K562 (cell line): ENCODE data around the gene RRAD. TPM values are rescaled to one million over a fixed set of nuclear protein-coding genes. Genes with fewer than 3 reads are reported as not detected.

ENCODE experiments used
- ATAC-seq: fragments of 200-7000 bp; cut with Tn5 transposase; 3 replicates; pipeline ENCODE4 v1.9.1; 2020; ENCODE audit warnings: moderate library complexity
- BruUV-seq: library from RNA; stranded (reverse); fragments of 400-500 nt; replicated peaks from 2 replicates; lab custom pipeline; 2021; lab: Mats Ljungman, UMichigan
- CTCF ChIA-PET: fragments of 300-600 bp; formaldehyde crosslinking; extraction: SDS; loops from one replicate; lab custom pipeline; 2021; ENCODE audit warnings: low intra/inter-chr PET ratio; lab: Yijun Ruan, JAX
- POLR2A ChIA-PET: fragments of 300-600, 350-650 bp; sonication (Branson Sonifier 250); formaldehyde crosslinking; extraction: SDS; loops from one replicate; lab custom pipeline; 2021; ENCODE audit warnings: antibody characterized with exemption, inconsistent platforms; lab: Yijun Ruan, JAX
- DNase-seq, 4 experiments: peaks; one replicate each; pipeline versions ENCODE4 v3.0.0 to v3.0.0-alpha.2; 2011 to 2018; ENCODE audit warnings: low spot score in 3 of 4, mixed read lengths in 3 of 4; ENCODE audit errors: extremely low read depth in 1 of 4
- FAIRE-seq: peaks from 2 replicates; lab custom pipeline; 2011; peaks lifted over from hg19 to GRCh38; lab: Jason Lieb, UNC
- H2AFZ ChIP-seq: 2 replicates; pipeline ENCODE4 v1.6.0; 2011; ENCODE audit warnings: low read depth, low read length, control low read depth, inconsistent platforms
- H3K27ac ChIP-seq: fragments of 200-600 bp; 3 replicates; pipeline ENCODE4 v1.8.0; 2011; ENCODE audit warnings: low read depth, mild to moderate bottlenecking, control low read depth, inconsistent platforms, low read length, moderate library complexity, mixed read lengths; ENCODE audit errors: extremely low read depth
- H3K27me3 ChIP-seq, 2 experiments: fragments of 300-600 bp in 1 of 2; 2 replicates in 1 of 2; 3 replicates in 1 of 2; pipeline versions ENCODE4 v1.6.0 to v1.8.0; 2011; ENCODE audit warnings: inconsistent platforms in 2 of 2, low read length in 2 of 2, mild to moderate bottlenecking in 1 of 2, mixed read lengths in 1 of 2, moderate library complexity in 1 of 2; ENCODE audit not compliant: control insufficient read depth in 2 of 2, insufficient read depth in 2 of 2
- H3K36me3 ChIP-seq: fragments of 300-600 bp; 3 replicates; pipeline ENCODE4 v1.8.0; 2011; ENCODE audit warnings: mild to moderate bottlenecking, low read length, inconsistent platforms; ENCODE audit not compliant: control insufficient read depth, insufficient read depth
- H3K4me1 ChIP-seq, 2 experiments: fragments of 200-600 bp in 1 of 2; replicated peaks in 1 of 2; 2 replicates in 1 of 2; 3 replicates in 1 of 2; pipeline versions ENCODE4 v1.5.1 to v1.8.0; 2011; ENCODE audit warnings: inconsistent platforms in 2 of 2, low read length in 2 of 2, mild to moderate bottlenecking in 1 of 2, mixed read lengths in 1 of 2, moderate library complexity in 1 of 2; ENCODE audit not compliant: control insufficient read depth in 2 of 2, insufficient read depth in 2 of 2
- H3K4me2 ChIP-seq: 2 replicates; pipeline ENCODE4 v1.6.1; 2011; ENCODE audit warnings: low read length, control low read depth, inconsistent platforms, mixed read lengths; ENCODE audit not compliant: insufficient read depth
- H3K4me3 ChIP-seq: fragments of 200-600 bp; sonication (generic), shearing (Covaris generic); 2 replicates; pipeline ENCODE4 v1.5.1; 2016; ENCODE audit warnings: control low read depth, inconsistent platforms
- H3K79me2 ChIP-seq: fragments of 200-600 bp; 3 replicates; pipeline ENCODE4 v1.8.0; 2011; ENCODE audit warnings: low read length, inconsistent platforms; ENCODE audit not compliant: control insufficient read depth, insufficient read depth
- H3K9ac ChIP-seq, 2 experiments: 2 replicates each; pipeline versions ENCODE4 v1.6.0 to v1.6.1; 2011; ENCODE audit warnings: low read depth in 2 of 2, low read length in 2 of 2, control low read depth in 1 of 2, inconsistent platforms in 1 of 2, mild to moderate bottlenecking in 1 of 2, mixed read lengths in 1 of 2; ENCODE audit not compliant: insufficient read depth in 1 of 2
- H3K9me1 ChIP-seq: one replicate; pipeline ENCODE4 v1.6.0; 2011; ENCODE audit warnings: inconsistent platforms, mild to moderate bottlenecking, low read length, moderate library complexity; ENCODE audit not compliant: control insufficient read depth, insufficient read depth
- H3K9me3 ChIP-seq: replicated peaks from 2 replicates; pipeline ENCODE4 v1.5.1; 2011; ENCODE audit warnings: low read depth, low read length, inconsistent platforms; ENCODE audit not compliant: control insufficient read depth, insufficient read depth
- H4K20me1 ChIP-seq: replicated peaks from 2 replicates; pipeline ENCODE4 v1.6.1; 2011; ENCODE audit warnings: low read length, inconsistent platforms, mixed read lengths; ENCODE audit not compliant: control insufficient read depth, insufficient read depth
- ARHGAP35 ChIP-seq: fragments of 450-650 bp; IDR thresholded peaks from 2 replicates; pipeline ENCODE4 v1.6.1; 2018; ENCODE audit not compliant: partially characterized antibody
- BCOR ChIP-seq: fragments of 450-650 bp; IDR thresholded peaks from 2 replicates; pipeline ENCODE4 v1.6.1; 2016
- FIP1L1 ChIP-seq: fragments of 200-400 bp; formaldehyde crosslinking; IDR thresholded peaks from 2 replicates; pipeline ENCODE4 v1.6.1; 2018; ENCODE audit warnings: mild to moderate bottlenecking, low read depth, low read length; ENCODE audit not compliant: poor library complexity, severe bottlenecking
- KDM5B ChIP-seq: fragments of 200-600 bp; sonication (generic); IDR thresholded peaks from 2 replicates; pipeline ENCODE4 v1.6.1; 2012; ENCODE audit warnings: low read depth, mild to moderate bottlenecking, moderate library complexity, low read length, control low read depth, inconsistent platforms; ENCODE audit not compliant: insufficient replicate concordance
- MIER1 ChIP-seq: fragments of 450-650 bp; IDR thresholded peaks from 2 replicates; pipeline ENCODE4 v1.6.1; 2016; ENCODE audit warnings: antibody characterized with exemption, mild to moderate bottlenecking, low read depth
- MLLT1 ChIP-seq, 2 experiments: fragments of 450-650 bp; IDR thresholded peaks; 2 replicates each; pipeline ENCODE4 v1.6.1; 2016
- SIN3A ChIP-seq, 2 experiments: fragments of 150-350 bp in 1 of 2; IDR thresholded peaks; 2 replicates each; pipeline ENCODE4 v1.6.1; 2011 to 2016; ENCODE audit warnings: borderline replicate concordance in 2 of 2, low read depth in 2 of 2, low read length in 2 of 2, mild to moderate bottlenecking in 2 of 2, moderate library complexity in 2 of 2; ENCODE audit not compliant: control insufficient read depth in 1 of 2
- SRSF3 ChIP-seq: fragments of 200-400 bp; formaldehyde crosslinking; IDR thresholded peaks from 2 replicates; pipeline ENCODE4 v1.6.1; 2016; ENCODE audit warnings: mild to moderate bottlenecking, low read length, moderate library complexity; ENCODE audit not compliant: insufficient read depth
- TSHZ1 ChIP-seq: fragments of 250-450 bp; sonication (Bioruptor Pico); IDR thresholded peaks from 2 replicates; pipeline ENCODE4 v1.4.0; 2020; ENCODE audit warnings: mild to moderate bottlenecking, moderate library complexity
- YY1 ChIP-seq, 3 experiments: IDR thresholded peaks; 2 replicates each; pipeline ENCODE4 v1.6.1; 2011; ENCODE audit warnings: low read length in 2 of 3, mild to moderate bottlenecking in 2 of 3, moderate library complexity in 2 of 3, borderline replicate concordance in 1 of 3, control low read depth in 1 of 3, low read depth in 1 of 3; ENCODE audit not compliant: insufficient read depth in 3 of 3, insufficient replicate concordance in 2 of 3, control insufficient read depth in 1 of 3, insufficient read length in 1 of 3; ENCODE audit errors: extremely low read depth in 1 of 3
- ZHX1 ChIP-seq: fragments of 150-350 bp; conservative IDR thresholded peaks from 2 replicates; pipeline ENCODE4 v1.6.1; 2014; ENCODE audit warnings: low read length
- WGBS: fragments of 100-300 bp; shearing (Covaris generic); methylation state at CpG from one replicate; pipeline ENCODE4 v1.1.6; 2016; ENCODE audit warnings: low coverage, mixed read lengths; ENCODE audit not compliant: insufficient coverage; ENCODE audit errors: missing lambda C conversion rate; 5-methylcytosine and 5-hydroxymethylcytosine counted together
- in situ Hi-C: fragments of 300-500 bp; cut with MboI; formaldehyde crosslinking; loops from 4 replicates; pipeline ENCODE4 v1.15.0; 2018; ENCODE audit warnings: inconsistent platforms, mixed read lengths
- intact Hi-C: fragments of 100-400 bp; cut with micrococcal nuclease; formaldehyde crosslinking; loops from 2 replicates; pipeline ENCODE4 v1.14.2; 2022
- polyA plus RNA-seq, 8 experiments: library from polyadenylated mRNA; depleted of rRNA in 4 of 8; stranded (reverse) in 5 of 8; unstranded in 3 of 8; fragments of >200 nt; fragmentation: Nextera tagmentation in 2 of 8; fragmentation: Illumina TruSeq in 1 of 8; extraction: Ambion mirVana in 2 of 8; extraction: Trizol in 1 of 8; gene quantifications; 2 replicates each; pipeline versions ENCODE4 v1.2.1 to v1.2.3, GENCODE V29; 2011 to 2014; ENCODE audit warnings: inconsistent platforms in 1 of 8, missing spikeins in 1 of 8
- total RNA-seq, 7 experiments: library from RNA; depleted of rRNA in 6 of 7; stranded (reverse); fragments of >200 nt in 6 of 7; fragmentation: Illumina TruSeq in 2 of 7; extraction: Trizol in 2 of 7; gene quantifications; 2 replicates each; pipeline versions ENCODE4 v1.2.1 to v1.2.3, GENCODE V29; 2011 to 2021; ENCODE audit warnings: low replicate concordance in 1 of 7

Gene RRAD
- total and polyA plus RNA-seq, 9 of the 15 experiments (the other 6 are each of a cell fraction or from before 2014, with no cell fraction given): 0.09 to 0.20 (median 0.13) TPM; not detected in 5

- no peak for TF ChIP-seq ARHGAP35
- TF ChIP-seq, all 486 proteins: peak for 5
These were observed 38.4 kb downstream of the RRAD start (continued) for GRCh38 chr16:66886914-66887313.

GRCh38 chr16:66886321-66886720 lies 39.0 kb downstream of the RRAD start:
- DNase-seq (no peak), FAIRE-seq (no peak), ATAC-seq (no peak)
- Histone ChIP-seq H3K9me3 (no peaks in the 10 kb centered on the region), H2AFZ (no peak overlapping the region), H3K36me3 (peaks cover 66% of the 10 kb centered on the region), H3K27ac (no peak overlapping the region), H3K79me2 (peaks cover 13% of the 10 kb centered on the region), H3K4me2 (peak overlapping the region; percentile 32; the same call in 1 of the 2 replicates), H3K4me1 (peaks cover 21% of the 10 kb centered on the region in 2 experiments), H3K9me1 (no peaks in the 10 kb centered on the region), H3K9ac (no peak overlapping the region), H4K20me1 (no peaks in the 10 kb centered on the region; the same call in none of the 2 replicates), H3K27me3 (no peaks in the 10 kb centered on the region), H3K4me3 (no peak overlapping the region)
- POLR2A ChIA-PET: interaction anchor here (1.8 kb wide), 1 partner anchor 14 kb away, joined by 5 read pairs; no protein-coding TSS in a partner anchor
- CTCF ChIA-PET: no interaction called here
- no TSS peak for BruUV-seq
- intact Hi-C loops: no loop called here
- 56% methylated on average over 2 of the region's 2 CpGs for WGBS
- in situ Hi-C loops: no loop called here
- TF ChIP-seq TSHZ1 (CRISPR knock-in tag): no peak
- no peak for TF ChIP-seq MLLT1 (IDR thresholded peaks at IDR 0.05)
- no peak for TF ChIP-seq FIP1L1
- TF ChIP-seq BCOR: no peak
- no peak for TF ChIP-seq YY1 (IDR thresholded peaks at IDR 0.05; ENCODE audit: borderline replicate concordance in 1 of 3, control insufficient read depth in 1 of 3, extremely low read depth in 1 of 3, insufficient read depth in 3 of 3, insufficient read length in 1 of 3, insufficient replicate concordance in 2 of 3, low read depth in 1 of 3, low read length in 2 of 3)
- no peak for TF ChIP-seq SRSF3
- TF ChIP-seq KDM5B: no peak
- no peak for TF ChIP-seq ZHX1
- TF ChIP-seq MIER1: no peak
- TF ChIP-seq SIN3A (IDR thresholded peaks at IDR 0.05; ENCODE audit: borderline replicate concordance in 2 of 2, control insufficient read depth in 1 of 2, low read depth in 2 of 2, low read length in 2 of 2): no peak
